Cardiac fibroblast (primary cell): ENCODE results near the gene BTBD6.

Experiments used
- DNase-seq, 2 donors: peaks; one replicate each; pipeline versions ENCODE4 v3.0.0 to v3.0.0-alpha.2; 2010; ENCODE audit warnings: low read depth in 2 of 2
- H3K4me3 ChIP-seq, 2 donors: replicated peaks in 1 of 2; 1 replicate in 1 of 2; 2 replicates in 1 of 2; pipeline ENCODE4 v1.5.1; 2011; ENCODE audit warnings: low read depth in 2 of 2, low read length in 2 of 2, mild to moderate bottlenecking in 2 of 2, moderate library complexity in 1 of 2
- CTCF ChIP-seq: IDR thresholded peaks from one replicate; pipeline ENCODE4 v1.5.1; 2011; ENCODE audit warnings: low read depth, mild to moderate bottlenecking, low read length, inconsistent platforms

Gene BTBD6

GRCh38 chr14:105220699-105221597 is 27.4 kb upstream of the BTBD6 start:
- no peak for TF ChIP-seq CTCF
- H3K4me3 ChIP-seq: no peak overlapping the region
- DNase-seq: no peak

DNA sequence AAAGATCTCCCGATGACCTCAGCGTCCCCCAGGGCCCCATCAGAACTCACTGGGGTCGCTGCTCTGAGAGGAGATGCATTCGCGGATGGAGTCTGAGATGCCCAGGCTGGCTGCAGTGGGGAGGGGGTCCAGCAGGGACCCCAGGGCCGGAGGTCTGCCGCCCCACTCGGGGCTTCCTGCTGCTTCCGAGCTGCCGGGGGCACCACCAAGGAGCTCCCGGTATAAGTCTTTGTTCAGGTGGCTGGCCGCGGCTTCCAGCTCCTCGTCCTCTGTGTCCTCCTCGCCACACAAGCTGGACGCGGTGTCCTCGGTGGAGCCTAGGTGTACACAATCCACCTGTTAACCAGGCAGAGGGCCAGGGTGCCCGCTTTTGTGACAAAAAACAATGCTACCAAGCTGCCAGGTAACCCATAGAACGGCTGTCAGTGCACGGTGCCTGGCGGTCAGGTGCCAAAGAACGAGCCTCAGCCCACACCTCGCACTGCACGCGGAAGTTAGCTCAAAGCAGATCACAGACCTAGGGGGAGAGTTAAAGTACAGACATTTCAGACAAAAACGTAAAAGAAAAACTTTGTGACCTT is 26.6 kb upstream of the BTBD6 start:
- no peak for TF ChIP-seq CTCF
- no peak for DNase-seq
- no peak overlapping the region for H3K4me3 ChIP-seq

DNA sequence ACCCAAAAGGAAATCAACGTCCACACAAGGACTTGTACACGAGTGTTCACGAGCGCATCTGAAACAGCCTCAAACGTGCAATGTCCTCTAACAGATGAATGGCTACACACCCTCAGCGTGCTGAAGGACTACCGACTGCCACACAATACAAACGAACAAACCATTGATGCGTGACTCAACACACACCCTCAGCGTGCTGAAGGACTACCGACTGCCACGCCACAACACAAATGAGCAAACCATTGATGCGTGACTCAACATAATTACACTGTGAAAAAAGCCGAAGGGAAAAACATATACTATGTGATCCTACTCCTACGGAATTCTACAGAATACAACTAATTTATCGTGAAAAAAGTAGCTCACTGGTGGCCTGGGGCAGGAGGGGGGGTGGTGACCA is 25.1 kb upstream of the BTBD6 start:
- H3K4me3 ChIP-seq: no peak overlapping the region
- DNase-seq: no peak
- TF ChIP-seq CTCF: no peak

DNA sequence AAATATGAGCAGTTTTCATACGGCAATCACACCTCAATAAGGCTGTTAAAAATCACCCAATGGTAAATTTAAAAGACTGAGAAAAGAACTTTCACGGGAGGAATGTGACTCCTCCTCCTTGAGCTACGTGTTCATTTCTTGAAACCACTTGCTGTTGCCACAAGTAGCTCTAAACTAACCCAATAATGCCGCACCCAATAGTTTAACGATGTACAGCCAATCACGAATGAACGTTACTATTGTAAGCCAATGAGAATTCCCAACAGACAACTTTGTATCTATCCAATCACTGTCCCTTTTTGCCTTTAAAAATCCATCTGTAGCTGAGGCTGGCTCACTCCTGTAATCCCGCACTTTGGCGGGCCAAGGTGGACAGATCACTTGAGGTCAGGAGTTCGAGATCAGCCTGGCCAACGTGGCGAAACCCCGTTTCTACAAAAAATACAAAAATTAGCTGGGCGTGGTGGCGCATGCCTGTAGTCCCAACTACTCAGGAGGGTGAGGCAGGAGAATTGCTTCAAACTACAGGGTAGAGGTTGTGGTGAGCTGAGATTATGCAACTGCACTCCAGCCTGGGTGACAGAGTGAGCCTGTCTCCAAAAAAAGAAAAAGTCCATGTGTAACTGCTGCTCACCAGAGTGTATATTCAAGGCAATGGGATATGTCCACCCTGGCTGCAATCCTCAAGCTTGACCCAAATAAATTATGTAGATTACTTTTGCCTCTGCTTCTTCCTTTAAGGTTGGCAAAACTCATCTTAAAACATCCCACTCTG is 24.4 kb upstream of the BTBD6 start:
- DNase-seq: no peak
- no peak overlapping the region for H3K4me3 ChIP-seq
- no peak for TF ChIP-seq CTCF

DNA sequence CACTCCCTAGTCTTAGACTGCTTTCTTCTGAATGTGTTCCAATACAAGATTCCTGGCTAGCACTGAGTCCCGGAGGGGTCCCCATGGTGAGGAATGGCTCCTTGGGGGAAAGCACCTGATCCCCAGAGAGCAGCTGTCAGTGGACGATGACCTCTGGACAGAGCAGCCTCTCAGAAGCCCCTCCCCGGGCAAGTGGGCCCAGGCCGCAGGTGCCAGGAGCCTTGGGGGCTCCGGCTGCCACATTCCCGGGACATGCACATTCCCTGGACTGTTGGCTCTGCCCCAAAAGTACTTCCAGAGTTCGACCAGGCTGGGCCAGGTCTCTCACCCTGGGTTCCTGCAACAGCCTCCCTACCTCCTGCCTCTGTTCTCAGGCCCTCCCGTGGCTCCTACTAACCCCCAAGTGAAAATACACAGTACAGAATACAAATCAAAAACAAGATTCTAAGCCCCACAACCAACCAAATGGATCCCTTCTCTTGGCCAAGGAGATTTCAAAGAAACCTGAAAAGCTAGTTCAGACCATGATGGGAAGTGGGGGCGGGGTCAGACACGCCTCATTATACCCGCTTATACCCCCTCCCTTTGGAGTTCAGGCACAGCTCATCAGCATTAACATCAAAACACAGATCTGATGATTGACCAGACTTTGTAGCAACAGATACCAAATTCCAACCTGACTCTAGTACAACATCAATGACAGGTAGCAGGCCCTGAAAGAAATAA is 23.3 kb upstream of the BTBD6 start:
- no peak for TF ChIP-seq CTCF
- no peak for DNase-seq
- H3K4me3 ChIP-seq: no peak overlapping the region

DNA sequence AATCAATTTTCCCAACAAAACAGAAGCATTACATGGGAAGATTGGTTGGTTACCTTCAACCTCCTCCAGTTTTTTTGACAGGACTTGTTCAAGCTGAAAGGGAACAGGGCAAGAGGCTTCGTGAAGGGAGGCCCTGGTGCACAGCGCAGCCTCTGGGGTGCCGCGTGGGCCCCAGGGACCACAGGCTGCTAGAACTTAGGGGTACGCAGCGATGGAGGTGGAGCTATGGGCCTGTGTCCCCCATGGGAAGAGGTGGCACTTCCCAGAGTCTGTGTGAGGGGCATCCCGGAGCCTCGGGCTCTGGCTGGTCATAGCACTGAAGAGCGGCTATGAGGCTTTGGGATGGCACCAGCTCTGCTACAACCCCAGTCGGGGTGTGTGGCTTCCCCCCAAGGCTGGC is 22.1 kb upstream of the BTBD6 start:
- DNase-seq: no peak
- H3K4me3 ChIP-seq: no peak overlapping the region
- TF ChIP-seq CTCF: no peak
